Posterior cingulate gyrus (tissue), 11 donors: Measurements from ENCODE around the gene NEFH.
"Not testable (repeated sequence)": the region's sequence is repeated elsewhere in the genome, so short reads cannot be mapped to it uniquely, and the experiment has no call there.

Source experiments
- DNase-seq, 10 donors: peaks; one replicate each; pipeline versions ENCODE4 v3.0.0 to v3.0.0-alpha.2; 2020 to 2021; ENCODE audit warnings: mixed read lengths in 3 of 10
- intact Hi-C: fragments of 100-400 bp; cut with DNase I; formaldehyde crosslinking; loops from one replicate; pipeline ENCODE4 v1.15.1; 2023

The NEFH gene

GRCh38 chr22:29489127-29489780 lies 9.2 kb downstream of the NEFH start:
- DNase-seq: peak in 1 of 10 donors; percentile 52

GRCh38 chr22:29491012-29491411 lies 11.0 kb downstream of the NEFH start:
- intact Hi-C loops: no loop called here
- DNase-seq: peak in 1 of 10 donors; percentile 9

More at GRCh38 chr22:29489127-29489780, 9.2 kb downstream of the NEFH start:
- intact Hi-C loops: not testable (repeated sequence)

GRCh38 chr22:29493636-29494035 lies 13.6 kb downstream of the NEFH start:
- intact Hi-C loops: no loop called here

GRCh38 chr22:29499852-29500251 lies 19.8 kb downstream of the NEFH start:
- intact Hi-C loops: no loop called here
- DNase-seq: no peak

More at GRCh38 chr22:29493636-29494035, 13.6 kb downstream of the NEFH start:
- no peak for DNase-seq

GRCh38 chr22:29503811-29504372 lies 23.9 kb downstream of the NEFH start:
- peak in 5 of 10 donors; percentile 29 to 87 (median 36) for DNase-seq
- intact Hi-C loops: no loop called here

GRCh38 chr22:29509298-29509697 lies 29.3 kb downstream of the NEFH start:
- intact Hi-C loops: no loop called here
- no peak for DNase-seq

- intact Hi-C loops: no loop called here
- no peak for DNase-seq
These were observed 29.8 kb downstream of the NEFH start for GRCh38 chr22:29509815-29510214.

- intact Hi-C loops: no loop called here
- no peak for DNase-seq
These were observed 30.5 kb downstream of the NEFH start for GRCh38 chr22:29510542-29510941.

GRCh38 chr22:29511126-29511862 lies 31.3 kb downstream of the NEFH start:
- intact Hi-C loops: no loop called here
- DNase-seq: no peak

- intact Hi-C loops: no loop called here
- DNase-seq: no peak
These were observed 32.0 kb downstream of the NEFH start for GRCh38 chr22:29512031-29512430.

- DNase-seq: no peak
- intact Hi-C loops: no loop called here
These were observed 37.3 kb downstream of the NEFH start for GRCh38 chr22:29517215-29517908.

- no peak for DNase-seq
- intact Hi-C loops: no loop called here
These were observed 38.4 kb downstream of the NEFH start for GRCh38 chr22:29518427-29518826.

GRCh38 chr22:29519996-29520395 lies 40.0 kb downstream of the NEFH start:
- intact Hi-C loops: loop anchor here (10.0 kb wide), 1 partner anchor 125 kb away; no protein-coding TSS in a partner anchor
- DNase-seq: no peak

GRCh38 chr22:29520851-29521250 lies 40.8 kb downstream of the NEFH start:
- intact Hi-C loops: loop anchor here (10.0 kb wide), 1 partner anchor 126 kb away; no protein-coding TSS in a partner anchor
- no peak for DNase-seq

- intact Hi-C loops: loop anchor here (10.0 kb wide), 1 partner anchor 127 kb away; no protein-coding TSS in a partner anchor
- DNase-seq: no peak
These were observed 41.5 kb downstream of the NEFH start for GRCh38 chr22:29521526-29521925.

- DNase-seq: no peak
These were observed 43.7 kb downstream of the NEFH start for GRCh38 chr22:29523761-29524160.

GRCh38 chr22:29524442-29525191 lies 44.6 kb downstream of the NEFH start:
- intact Hi-C loops: loop anchor here (10.0 kb wide), 1 partner anchor 130 kb away; no protein-coding TSS in a partner anchor
- DNase-seq: peak in 1 of 10 donors; percentile 24

More at GRCh38 chr22:29523761-29524160, 43.7 kb downstream of the NEFH start:
- intact Hi-C loops: loop anchor here (10.0 kb wide), 1 partner anchor 129 kb away; no protein-coding TSS in a partner anchor

GRCh38 chr22:29528144-29528543 lies 48.1 kb downstream of the NEFH start:
- DNase-seq: no peak
- intact Hi-C loops: loop anchor here (10.0 kb wide), 1 partner anchor 133 kb away; no protein-coding TSS in a partner anchor

GRCh38 chr22:29530716-29531115 lies 50.7 kb downstream of the NEFH start:
- intact Hi-C loops: no loop called here

GRCh38 chr22:29531419-29531818 lies 51.4 kb downstream of the NEFH start:
- intact Hi-C loops: no loop called here
- no peak for DNase-seq

More at GRCh38 chr22:29530716-29531115, 50.7 kb downstream of the NEFH start:
- DNase-seq: no peak
